Vagina (tissue), 2 donors: ENCODE data around the gene EML6. TPM values are rescaled to one million over a fixed set of nuclear protein-coding genes. Genes with fewer than 3 reads are reported as not detected.

Experiments
- DNase-seq, 2 donors: peaks; one replicate each; pipeline ENCODE4 v3.0.0-alpha.2; 2017; ENCODE audit errors: extremely low spot score in 2 of 2
- H3K27ac ChIP-seq: fragments of 200-600 bp; sonication (generic); one replicate; pipeline ENCODE4 v1.5.1; 2019
- H3K27me3 ChIP-seq: fragments of 200-600 bp; sonication (generic); one replicate; pipeline ENCODE4 v1.5.1; 2019
- H3K36me3 ChIP-seq, 2 donors: fragments of 200-600 bp; sonication (generic); one replicate each; pipeline ENCODE4 v1.5.1; 2017 to 2019
- H3K4me1 ChIP-seq: fragments of 200-600 bp; sonication (generic); one replicate; pipeline ENCODE4 v1.5.1; 2019
- H3K4me3 ChIP-seq, 2 donors: fragments of 200-600 bp; sonication (generic); 1 replicate in 1 of 2; 2 replicates in 1 of 2; pipeline ENCODE4 v1.5.1; 2016 to 2019
- H3K9me3 ChIP-seq: fragments of 200-600 bp; sonication (generic); one replicate; pipeline ENCODE4 v1.5.1; 2019
- POLR2A ChIP-seq, 2 donors: fragments of 450-650 bp; IDR thresholded peaks; one replicate each; pipeline ENCODE4 v1.6.1; 2017; ENCODE audit warnings: antibody characterized with exemption in 2 of 2, mild to moderate bottlenecking in 2 of 2, moderate library complexity in 2 of 2
- POLR2AphosphoS5 ChIP-seq, 2 donors: sonication (generic); formaldehyde crosslinking; IDR thresholded peaks; one replicate each; pipeline ENCODE4 v1.9.0; 2017; ENCODE audit warnings: antibody characterized with exemption in 2 of 2, mild to moderate bottlenecking in 2 of 2, low read depth in 1 of 2; ENCODE audit not compliant: insufficient read depth in 1 of 2
- intact Hi-C: fragments of 100-400 bp; cut with DNase I; formaldehyde crosslinking; loops from one replicate; pipeline ENCODE4 v1.15.1; 2023
- total RNA-seq: library from RNA; depleted of rRNA; stranded (reverse); fragments of >200 nt; gene quantifications from one replicate; pipeline ENCODE4 v1.2.3, GENCODE V29; 2016
- TF ChIP-seq, protein P1 (sequence below), 3 experiments: fragments of 450-650 bp in 2 of 3; fragments of 200-600 bp in 1 of 3; sonication (generic) in 1 of 3; IDR thresholded peaks; one replicate each; pipeline ENCODE4 v1.5.1; 2017 to 2019; ENCODE audit warnings: antibody characterized with exemption in 3 of 3, mild to moderate bottlenecking in 2 of 3, moderate library complexity in 2 of 3

The EML6 gene
- total RNA-seq, 1 donor from 2014 or later, result 1.7 TPM

DNA sequence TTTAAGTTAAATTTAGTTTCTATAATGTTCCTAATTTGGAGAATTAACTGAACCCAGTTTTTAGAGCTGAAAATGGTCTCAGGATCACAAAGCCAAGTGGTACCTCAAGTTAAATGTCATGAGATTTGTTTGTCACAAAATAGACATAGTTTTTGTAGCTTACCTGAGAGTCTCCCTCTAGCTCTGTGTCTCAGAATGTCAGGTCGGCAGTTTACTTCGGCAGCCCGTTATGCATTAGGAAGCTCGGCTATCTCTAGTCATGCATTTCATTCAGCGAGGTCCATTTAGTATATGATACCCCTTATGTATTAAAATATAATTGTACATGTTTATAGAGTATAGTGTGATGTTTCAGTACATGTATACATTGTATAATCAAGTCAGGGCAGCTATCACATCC, 155.6 kb downstream of the EML6 start:
- H3K36me3 ChIP-seq, result no peaks in the 10 kb centered on the region
- no peak overlapping the region for H3K4me3 ChIP-seq
- intact Hi-C loops, result no loop called here
- DNase-seq, result no peak
- no peaks in the 10 kb centered on the region for H3K27me3 ChIP-seq
- H3K9me3 ChIP-seq, result no peaks in the 10 kb centered on the region
- H3K4me1 ChIP-seq, result no peaks in the 10 kb centered on the region
- TF ChIP-seq, protein P1, sequence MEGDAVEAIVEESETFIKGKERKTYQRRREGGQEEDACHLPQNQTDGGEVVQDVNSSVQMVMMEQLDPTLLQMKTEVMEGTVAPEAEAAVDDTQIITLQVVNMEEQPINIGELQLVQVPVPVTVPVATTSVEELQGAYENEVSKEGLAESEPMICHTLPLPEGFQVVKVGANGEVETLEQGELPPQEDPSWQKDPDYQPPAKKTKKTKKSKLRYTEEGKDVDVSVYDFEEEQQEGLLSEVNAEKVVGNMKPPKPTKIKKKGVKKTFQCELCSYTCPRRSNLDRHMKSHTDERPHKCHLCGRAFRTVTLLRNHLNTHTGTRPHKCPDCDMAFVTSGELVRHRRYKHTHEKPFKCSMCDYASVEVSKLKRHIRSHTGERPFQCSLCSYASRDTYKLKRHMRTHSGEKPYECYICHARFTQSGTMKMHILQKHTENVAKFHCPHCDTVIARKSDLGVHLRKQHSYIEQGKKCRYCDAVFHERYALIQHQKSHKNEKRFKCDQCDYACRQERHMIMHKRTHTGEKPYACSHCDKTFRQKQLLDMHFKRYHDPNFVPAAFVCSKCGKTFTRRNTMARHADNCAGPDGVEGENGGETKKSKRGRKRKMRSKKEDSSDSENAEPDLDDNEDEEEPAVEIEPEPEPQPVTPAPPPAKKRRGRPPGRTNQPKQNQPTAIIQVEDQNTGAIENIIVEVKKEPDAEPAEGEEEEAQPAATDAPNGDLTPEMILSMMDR (IDR thresholded peaks at IDR 0.05), result no peak
- TF ChIP-seq POLR2A (IDR thresholded peaks at IDR 0.05) (no peak), POLR2AphosphoS5 (IDR thresholded peaks at IDR 0.05; ENCODE audit: insufficient read depth in 1 of 2, low read depth in 1 of 2) (no peak)
- no peak overlapping the region for H3K27ac ChIP-seq

DNA sequence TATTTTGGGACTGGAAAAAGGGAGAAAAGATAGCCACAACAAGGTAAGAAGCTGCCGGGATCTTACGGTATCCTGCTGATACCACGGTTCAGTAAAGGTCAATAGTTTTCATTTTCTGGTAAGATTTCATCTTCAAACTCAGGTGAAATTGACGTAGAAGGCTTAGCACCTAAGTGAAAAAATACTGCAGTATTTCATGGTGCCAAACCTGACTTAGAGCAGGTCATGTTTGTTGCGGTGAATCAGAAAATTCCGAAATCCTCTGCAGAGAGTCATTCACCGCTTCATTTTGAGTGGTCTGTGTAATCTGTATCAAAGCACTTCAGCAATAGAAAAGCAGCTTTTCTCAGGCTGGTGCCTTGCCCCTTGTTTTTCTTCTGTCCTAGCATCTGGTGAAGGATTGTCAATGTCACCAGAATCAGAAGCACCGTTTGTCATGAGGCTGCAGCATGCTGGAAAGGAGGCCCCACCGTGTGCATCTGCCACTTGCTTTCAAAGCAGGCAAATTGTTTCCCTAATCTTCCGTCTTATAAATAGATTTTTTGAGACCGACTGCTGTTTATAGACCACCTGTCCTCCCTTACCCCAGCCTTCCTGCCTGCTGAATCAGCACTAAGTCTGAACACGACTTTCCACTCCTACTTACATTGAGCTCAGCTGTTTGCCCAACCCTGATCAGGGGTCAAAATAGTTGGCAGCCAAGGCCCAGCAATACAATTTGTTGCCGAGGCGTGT, 156.3 kb downstream of the EML6 start:
- no peak for TF ChIP-seq POLR2A (IDR thresholded peaks at IDR 0.05)
- TF ChIP-seq POLR2AphosphoS5 (IDR thresholded peaks at IDR 0.05; ENCODE audit: insufficient read depth in 1 of 2, low read depth in 1 of 2), result no peak
- TF ChIP-seq, protein P1 (IDR thresholded peaks at IDR 0.05), result no peak
- no peak overlapping the region for H3K4me3 ChIP-seq
- H3K27ac ChIP-seq, result no peak overlapping the region
- H3K4me1 ChIP-seq, result no peaks in the 10 kb centered on the region
- DNase-seq, result no peak
- H3K9me3 ChIP-seq, result no peaks in the 10 kb centered on the region
- intact Hi-C loops, result no loop called here
- no peaks in the 10 kb centered on the region for H3K27me3 ChIP-seq
- H3K36me3 ChIP-seq, result no peaks in the 10 kb centered on the region

DNA sequence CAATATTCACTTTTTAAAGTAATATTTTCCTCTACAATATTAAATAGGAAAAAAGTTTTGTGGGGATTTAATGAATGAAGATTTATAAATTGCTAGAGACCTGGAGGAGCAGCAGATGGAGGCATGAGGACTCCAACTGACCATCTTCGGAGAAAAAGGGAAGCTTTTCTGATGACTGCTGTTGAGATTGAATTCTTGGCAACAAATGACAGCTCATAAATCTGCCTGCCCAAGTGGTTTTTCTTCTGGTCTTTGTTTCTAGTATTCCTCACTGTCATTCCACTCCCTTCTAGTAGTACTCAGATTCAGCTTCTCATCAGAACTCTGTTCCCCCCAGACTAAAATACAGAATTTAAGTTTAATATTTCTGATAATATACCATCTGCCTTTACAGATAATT, 157.0 kb downstream of the EML6 start:
- H3K27me3 ChIP-seq, result no peaks in the 10 kb centered on the region
- H3K9me3 ChIP-seq, result no peaks in the 10 kb centered on the region
- no peak overlapping the region for H3K27ac ChIP-seq
- no peak overlapping the region for H3K4me3 ChIP-seq
- no peaks in the 10 kb centered on the region for H3K36me3 ChIP-seq
- DNase-seq, result no peak
- intact Hi-C loops, result no loop called here
- H3K4me1 ChIP-seq, result no peaks in the 10 kb centered on the region
- TF ChIP-seq POLR2AphosphoS5 (IDR thresholded peaks at IDR 0.05; ENCODE audit: insufficient read depth in 1 of 2, low read depth in 1 of 2) (no peak), POLR2A (IDR thresholded peaks at IDR 0.05) (no peak)
- TF ChIP-seq, protein P1 (IDR thresholded peaks at IDR 0.05), result no peak

DNA sequence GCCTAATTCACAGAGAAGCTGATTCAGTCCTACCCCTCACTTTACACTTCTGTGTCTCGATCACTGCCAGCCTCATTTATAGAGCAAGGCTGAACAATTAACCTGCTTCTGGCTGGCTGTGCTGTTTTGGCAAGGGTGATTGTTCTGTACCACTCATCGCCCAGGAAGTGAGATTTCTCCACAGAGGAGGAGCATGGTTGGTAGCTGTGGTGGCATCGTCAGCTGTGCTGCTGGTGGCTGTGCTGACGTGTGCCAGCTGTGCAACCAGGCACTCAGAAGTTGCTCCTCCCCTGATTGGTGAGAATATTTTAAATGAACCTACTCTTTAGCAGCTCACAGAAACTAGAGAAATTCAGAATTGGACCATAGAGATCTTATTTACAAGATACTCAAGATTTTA, 158.3 kb downstream of the EML6 start:
- Histone ChIP-seq H3K36me3 (no peaks in the 10 kb centered on the region), H3K9me3 (no peaks in the 10 kb centered on the region), H3K27ac (no peak overlapping the region), H3K27me3 (no peaks in the 10 kb centered on the region), H3K4me1 (no peaks in the 10 kb centered on the region), H3K4me3 (no peak overlapping the region)
- intact Hi-C loops, result no loop called here
- TF ChIP-seq POLR2AphosphoS5 (IDR thresholded peaks at IDR 0.05; ENCODE audit: insufficient read depth in 1 of 2, low read depth in 1 of 2) (no peak), POLR2A (IDR thresholded peaks at IDR 0.05) (no peak)
- TF ChIP-seq, protein P1 (IDR thresholded peaks at IDR 0.05), result no peak
- no peak for DNase-seq

DNA sequence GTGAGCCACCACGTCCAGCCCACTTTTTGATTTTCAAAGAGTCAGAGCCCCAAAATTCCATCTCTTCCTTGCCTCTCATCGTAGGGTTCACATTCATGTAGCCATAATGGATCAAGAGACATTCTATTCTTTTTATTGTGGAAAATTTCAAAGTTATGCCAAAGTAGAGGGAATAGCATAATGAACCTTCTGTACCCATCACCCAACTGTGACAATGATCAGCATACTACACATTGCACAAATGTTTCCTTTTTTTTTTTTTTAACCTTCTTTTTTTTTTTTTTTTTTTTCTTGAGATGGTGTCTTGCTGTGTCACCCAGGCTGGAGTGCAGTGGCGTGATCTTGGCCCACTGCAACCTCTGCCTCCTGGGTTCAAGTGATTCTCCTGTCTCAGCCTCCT, 162.4 kb downstream of the EML6 start:
- Histone ChIP-seq H3K27me3 (no peaks in the 10 kb centered on the region), H3K36me3 (no peaks in the 10 kb centered on the region), H3K4me1 (no peaks in the 10 kb centered on the region), H3K9me3 (no peaks in the 10 kb centered on the region), H3K27ac (no peak overlapping the region), H3K4me3 (no peak overlapping the region)
- no peak for DNase-seq
- intact Hi-C loops, result no loop called here
- TF ChIP-seq POLR2AphosphoS5 (IDR thresholded peaks at IDR 0.05; ENCODE audit: insufficient read depth in 1 of 2, low read depth in 1 of 2) (no peak), POLR2A (IDR thresholded peaks at IDR 0.05) (no peak)
- TF ChIP-seq, protein P1 (IDR thresholded peaks at IDR 0.05), result no peak
